GM10266 (cell line): ENCODE measurements around the gene C20orf173.
A peak's percentile ranks its signal among the peaks of the same experiment; 100 is the strongest.
"Not testable (repeated sequence)": the region's sequence is repeated elsewhere in the genome, so short reads cannot be mapped to it uniquely, and the experiment has no call there.

ENCODE experiments used
- DNase-seq: peaks from one replicate; pipeline ENCODE4 v3.0.0; 2012; ENCODE audit errors: extremely low spot score
- CTCF ChIP-seq: IDR thresholded peaks from 2 replicates; pipeline ENCODE4 v1.5.1; 2012; ENCODE audit warnings: mild to moderate bottlenecking, low read depth; ENCODE audit not compliant: control insufficient read depth, insufficient read depth; ENCODE audit errors: missing control alignments

C20orf173 gene

GRCh38 chr20:35539756-35540212, 10.3 kb upstream of the C20orf173 start:
- TF ChIP-seq CTCF = no peak
- no peak for DNase-seq

- no peak for DNase-seq
Observed at GRCh38 chr20:35527122-35527769, 2.2 kb downstream of the C20orf173 start.

GRCh38 chr20:35525639-35526038, 3.8 kb downstream of the C20orf173 start:
- no peak for DNase-seq
- no peak for TF ChIP-seq CTCF

More at GRCh38 chr20:35527122-35527769, 2.2 kb downstream of the C20orf173 start:
- no peak for TF ChIP-seq CTCF

- TF ChIP-seq CTCF = peak; percentile 55
- peak; percentile 48 for DNase-seq
Observed at GRCh38 chr20:35523298-35523888, 6.1 kb downstream of the C20orf173 start.

DNA sequence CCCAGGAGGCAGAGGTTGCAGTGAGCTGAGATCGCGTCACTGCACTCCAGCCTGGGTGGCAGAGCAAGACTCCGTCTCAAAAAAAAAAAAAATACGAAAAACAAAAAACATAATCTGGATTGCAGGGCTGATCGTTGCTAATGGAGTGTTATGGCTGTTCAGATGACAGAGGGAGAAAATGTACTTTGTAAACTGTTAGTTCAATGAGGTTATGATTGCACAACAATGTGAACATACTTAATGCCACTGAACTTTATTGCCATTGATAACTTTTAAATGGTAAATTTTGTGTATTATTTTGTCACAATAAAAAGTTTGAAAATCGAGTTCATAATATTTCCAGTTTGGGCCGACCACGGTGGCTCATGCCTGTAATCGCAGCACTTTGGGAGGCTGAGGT, 10.5 kb downstream of the C20orf173 start:
- DNase-seq = no peak
- TF ChIP-seq CTCF = no peak

DNA sequence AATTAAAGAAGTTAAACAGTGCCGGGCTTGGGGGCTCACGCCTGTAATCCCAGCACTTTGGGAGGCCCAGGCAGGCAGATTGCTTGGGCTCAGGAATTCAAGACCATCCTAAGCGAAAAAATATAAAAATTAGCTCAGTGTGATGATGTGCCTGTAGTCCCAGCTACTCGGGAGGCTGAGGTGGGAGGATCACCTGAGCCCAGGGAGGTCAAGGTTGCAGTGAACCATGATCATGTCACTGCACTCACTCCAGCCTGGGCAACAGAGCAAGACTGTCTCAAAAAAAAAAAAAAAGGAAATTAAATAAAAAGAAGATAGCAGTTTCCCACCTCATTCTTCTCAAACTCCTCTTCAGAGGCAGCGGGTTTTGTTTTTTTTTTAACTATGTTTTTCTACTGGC, 11.7 kb downstream of the C20orf173 start:
- DNase-seq = not testable (repeated sequence)

DNA sequence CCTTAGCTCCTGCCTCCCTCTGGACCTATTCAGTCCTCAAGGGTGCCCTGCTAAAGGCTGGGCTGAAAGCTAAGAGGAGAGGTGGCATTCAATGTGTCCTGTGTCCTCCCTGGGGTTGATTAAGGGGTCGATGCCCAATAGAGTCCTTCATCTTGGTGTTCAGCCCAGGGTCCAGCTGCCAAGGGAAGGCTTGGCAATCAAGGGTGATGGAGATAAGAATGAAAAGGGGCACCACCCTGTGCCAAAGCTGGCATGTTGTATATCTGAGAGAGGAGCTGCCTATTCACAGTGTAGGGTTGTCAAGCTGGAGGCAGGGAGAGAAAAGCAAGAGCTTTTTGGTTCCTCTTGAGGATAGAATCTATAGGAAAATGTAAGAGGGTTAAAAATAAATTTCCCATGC, 12.3 kb downstream of the C20orf173 start:
- no peak for DNase-seq
- no peak for TF ChIP-seq CTCF
